Measurements from ENCODE around the gene TMEM208.

Gene TMEM208

DNA sequence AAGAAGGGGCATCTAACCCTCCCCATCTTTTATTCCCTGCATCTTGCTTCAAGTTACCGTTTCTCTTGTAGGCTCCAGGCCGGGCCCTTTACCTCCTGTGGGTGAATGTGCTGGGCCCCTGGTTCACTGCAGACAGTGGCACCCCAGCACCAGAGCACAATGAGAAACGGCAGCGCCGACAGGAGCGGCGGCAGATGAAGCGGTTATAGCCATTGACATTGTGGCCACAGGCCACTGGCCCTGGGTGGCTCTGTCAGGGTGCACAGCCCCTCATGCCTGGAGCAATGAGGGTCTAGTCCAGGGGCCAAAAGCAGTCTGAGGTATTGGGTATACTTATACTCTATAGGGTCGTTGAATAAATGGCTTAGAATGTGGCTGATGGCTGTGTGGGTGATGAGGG, 2.0 kb downstream of the TMEM208 start:
- TF ChIP-seq, protein P1, sequence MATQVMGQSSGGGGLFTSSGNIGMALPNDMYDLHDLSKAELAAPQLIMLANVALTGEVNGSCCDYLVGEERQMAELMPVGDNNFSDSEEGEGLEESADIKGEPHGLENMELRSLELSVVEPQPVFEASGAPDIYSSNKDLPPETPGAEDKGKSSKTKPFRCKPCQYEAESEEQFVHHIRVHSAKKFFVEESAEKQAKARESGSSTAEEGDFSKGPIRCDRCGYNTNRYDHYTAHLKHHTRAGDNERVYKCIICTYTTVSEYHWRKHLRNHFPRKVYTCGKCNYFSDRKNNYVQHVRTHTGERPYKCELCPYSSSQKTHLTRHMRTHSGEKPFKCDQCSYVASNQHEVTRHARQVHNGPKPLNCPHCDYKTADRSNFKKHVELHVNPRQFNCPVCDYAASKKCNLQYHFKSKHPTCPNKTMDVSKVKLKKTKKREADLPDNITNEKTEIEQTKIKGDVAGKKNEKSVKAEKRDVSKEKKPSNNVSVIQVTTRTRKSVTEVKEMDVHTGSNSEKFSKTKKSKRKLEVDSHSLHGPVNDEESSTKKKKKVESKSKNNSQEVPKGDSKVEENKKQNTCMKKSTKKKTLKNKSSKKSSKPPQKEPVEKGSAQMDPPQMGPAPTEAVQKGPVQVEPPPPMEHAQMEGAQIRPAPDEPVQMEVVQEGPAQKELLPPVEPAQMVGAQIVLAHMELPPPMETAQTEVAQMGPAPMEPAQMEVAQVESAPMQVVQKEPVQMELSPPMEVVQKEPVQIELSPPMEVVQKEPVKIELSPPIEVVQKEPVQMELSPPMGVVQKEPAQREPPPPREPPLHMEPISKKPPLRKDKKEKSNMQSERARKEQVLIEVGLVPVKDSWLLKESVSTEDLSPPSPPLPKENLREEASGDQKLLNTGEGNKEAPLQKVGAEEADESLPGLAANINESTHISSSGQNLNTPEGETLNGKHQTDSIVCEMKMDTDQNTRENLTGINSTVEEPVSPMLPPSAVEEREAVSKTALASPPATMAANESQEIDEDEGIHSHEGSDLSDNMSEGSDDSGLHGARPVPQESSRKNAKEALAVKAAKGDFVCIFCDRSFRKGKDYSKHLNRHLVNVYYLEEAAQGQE (IDR thresholded peaks at IDR 0.05; ENCODE audit: insufficient read depth in 1 of 2, low read depth in 2 of 2, low read length in 2 of 2), result no peak
- TF ChIP-seq POLR2AphosphoS5 (IDR thresholded peaks at IDR 0.05; ENCODE audit: low read depth, low read length) (no peak), SIN3A (IDR thresholded peaks at IDR 0.05; ENCODE audit: borderline replicate concordance, insufficient read depth, low read length) (no peak), FOXP2 (optimal IDR thresholded peaks at IDR 0.05; ENCODE audit: borderline replicate concordance, extremely low read depth, extremely low read length, insufficient read depth) (no peak), TAF1 (IDR thresholded peaks at IDR 0.05; ENCODE audit: borderline replicate concordance, insufficient read depth, low read length) (no peak)

DNA sequence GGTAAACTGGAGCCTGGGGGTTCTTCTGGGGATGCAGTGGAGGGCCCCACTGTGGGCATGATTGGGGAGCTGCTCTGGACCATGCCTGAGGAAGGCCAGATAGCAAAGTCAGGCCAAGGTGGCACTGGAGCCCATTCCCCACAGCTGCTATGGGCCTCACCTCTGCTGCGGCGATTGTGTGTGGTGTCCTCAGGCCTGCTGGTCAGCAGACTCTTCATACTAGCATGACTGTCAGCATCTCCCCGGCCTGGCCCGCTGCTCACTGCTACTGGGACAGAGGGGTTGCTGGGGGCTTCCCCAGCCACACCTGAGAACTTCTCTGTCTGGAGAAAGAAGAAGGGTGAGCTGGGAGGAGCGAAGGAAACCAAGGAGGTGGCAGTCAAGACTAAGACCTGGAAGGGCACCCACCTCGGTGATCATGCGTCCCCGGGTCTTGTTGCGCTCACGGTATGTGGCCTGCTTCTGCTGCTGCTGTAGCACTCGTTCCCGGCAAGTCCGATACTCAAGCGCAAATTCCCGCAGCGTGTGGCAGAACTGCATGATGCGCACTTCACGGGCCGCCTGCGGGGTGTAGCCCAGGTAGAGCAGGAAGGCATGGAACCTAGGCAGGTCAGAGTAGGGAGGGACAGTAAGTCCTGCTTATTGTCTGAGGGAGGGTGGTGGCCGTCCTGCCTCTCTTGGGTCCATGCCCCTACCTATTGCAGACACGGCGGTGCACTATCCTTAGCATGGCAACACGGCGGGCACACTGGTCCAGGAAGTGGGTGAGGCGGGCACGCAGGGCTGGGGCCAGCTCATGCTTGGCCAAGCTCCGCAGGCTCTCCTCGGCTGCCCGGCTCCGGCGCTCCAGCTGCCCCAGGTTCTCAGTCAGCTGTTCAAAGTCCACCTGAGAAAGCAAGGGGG, 3.2 kb downstream of the TMEM208 start:
- TF ChIP-seq, protein P1 (IDR thresholded peaks at IDR 0.05; ENCODE audit: insufficient read depth in 1 of 2, low read depth in 2 of 2, low read length in 2 of 2), result no peak
- no peak for TF ChIP-seq FOXP2 (optimal IDR thresholded peaks at IDR 0.05; ENCODE audit: borderline replicate concordance, extremely low read depth, extremely low read length, insufficient read depth)
- TF ChIP-seq POLR2AphosphoS5 (IDR thresholded peaks at IDR 0.05; ENCODE audit: low read depth, low read length), result no peak; the same call in 1 of the 2 replicates
- no peak for TF ChIP-seq SIN3A (IDR thresholded peaks at IDR 0.05; ENCODE audit: borderline replicate concordance, insufficient read depth, low read length)
- TF ChIP-seq TAF1 (IDR thresholded peaks at IDR 0.05; ENCODE audit: borderline replicate concordance, insufficient read depth, low read length), result no peak

DNA sequence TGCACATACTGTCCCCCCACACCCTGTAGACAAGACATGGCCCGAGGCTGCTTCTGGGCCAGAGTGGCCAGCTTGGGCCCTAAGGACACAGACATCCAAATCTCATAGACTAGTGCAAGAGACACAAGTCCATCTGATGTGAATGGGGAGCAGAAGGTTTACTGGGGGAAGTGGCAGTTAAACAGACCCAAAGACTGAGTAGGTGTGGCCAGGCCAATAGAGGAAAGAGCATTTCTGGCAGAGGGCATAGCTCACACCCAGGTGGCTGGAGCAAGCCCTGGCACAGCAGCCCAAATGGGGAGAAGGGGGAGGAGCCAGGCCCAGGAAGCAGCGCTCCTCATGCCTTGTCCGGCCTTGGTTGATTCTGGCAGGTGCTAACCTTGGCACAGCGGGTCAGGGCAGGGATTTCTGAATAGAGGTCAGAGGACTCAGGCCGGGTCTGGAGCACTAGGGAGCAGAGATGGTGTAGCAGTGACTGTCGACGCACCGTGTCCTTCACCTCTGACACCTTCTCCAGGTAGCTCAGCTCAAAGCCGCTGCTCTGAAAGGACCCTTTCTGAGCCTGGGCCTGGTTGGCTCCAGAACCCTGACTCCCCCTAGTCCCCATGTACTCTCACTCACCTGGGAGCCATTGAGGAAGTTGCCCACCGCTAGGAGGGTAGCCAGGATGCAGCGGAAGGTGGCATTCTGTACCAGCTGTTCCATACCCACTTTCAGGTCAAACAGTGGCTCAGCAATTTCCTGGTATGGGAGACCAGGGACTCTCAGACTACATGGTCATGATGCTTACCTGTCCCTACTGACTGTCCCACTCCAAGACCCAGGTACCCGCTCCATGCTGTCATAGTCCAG, 4.1 kb downstream of the TMEM208 start:
- TF ChIP-seq FOXP2 (optimal IDR thresholded peaks at IDR 0.05; ENCODE audit: borderline replicate concordance, extremely low read depth, extremely low read length, insufficient read depth) (no peak), TAF1 (IDR thresholded peaks at IDR 0.05; ENCODE audit: borderline replicate concordance, insufficient read depth, low read length) (no peak), POLR2AphosphoS5 (IDR thresholded peaks at IDR 0.05; ENCODE audit: low read depth, low read length) (no peak), SIN3A (IDR thresholded peaks at IDR 0.05; ENCODE audit: borderline replicate concordance, insufficient read depth, low read length) (no peak)
- TF ChIP-seq, protein P1 (IDR thresholded peaks at IDR 0.05; ENCODE audit: insufficient read depth in 1 of 2, low read depth in 2 of 2, low read length in 2 of 2), result no peak

DNA sequence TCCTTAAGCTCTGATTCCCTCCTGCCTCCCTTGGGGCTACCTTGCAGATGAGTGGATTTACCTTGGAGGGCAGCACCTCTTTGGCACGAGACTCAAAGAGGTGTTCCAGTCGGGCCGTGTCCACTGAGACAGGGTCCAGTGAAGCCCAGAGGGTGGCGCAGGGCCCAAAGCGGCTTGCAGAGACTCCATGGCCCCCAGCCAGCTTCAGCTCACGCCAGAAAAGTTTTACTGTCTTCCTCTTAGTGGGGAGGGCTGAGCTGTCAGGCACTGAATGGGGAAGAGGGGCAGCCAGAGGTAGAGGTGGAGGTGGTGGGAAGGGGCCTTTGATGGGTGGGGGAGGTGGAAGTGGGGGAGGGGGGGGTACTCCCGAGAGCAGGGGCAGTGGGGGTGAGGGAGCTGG, 6.7 kb downstream of the TMEM208 start:
- TF ChIP-seq SIN3A (IDR thresholded peaks at IDR 0.05; ENCODE audit: borderline replicate concordance, insufficient read depth, low read length) (no peak), TAF1 (IDR thresholded peaks at IDR 0.05; ENCODE audit: borderline replicate concordance, insufficient read depth, low read length) (no peak), POLR2AphosphoS5 (IDR thresholded peaks at IDR 0.05; ENCODE audit: low read depth, low read length) (no peak), FOXP2 (optimal IDR thresholded peaks at IDR 0.05; ENCODE audit: borderline replicate concordance, extremely low read depth, extremely low read length, insufficient read depth) (no peak)
- TF ChIP-seq, protein P1 (IDR thresholded peaks at IDR 0.05; ENCODE audit: insufficient read depth in 1 of 2, low read depth in 2 of 2, low read length in 2 of 2), result no peak

Data from PFSK-1 (cell line).